H9 (cell line): Measurements from ENCODE around the gene PRLH. TPM values are rescaled to one million over a fixed set of nuclear protein-coding genes. Genes with fewer than 3 reads are reported as not detected.
A peak's percentile ranks its signal among the peaks of the same experiment; 100 is the strongest.

Source experiments
- DNase-seq: peaks from one replicate; pipeline ENCODE4 v3.0.0-alpha.2; 2017
- H2AFZ ChIP-seq: one replicate; pipeline ENCODE4 v1.6.1; 2013; ENCODE audit warnings: mild to moderate bottlenecking, low read length, control low read depth, moderate library complexity
- H2AK5ac ChIP-seq: 2 replicates; pipeline ENCODE4 v1.6.1; 2013; ENCODE audit warnings: low read length, control low read depth, mixed read lengths; ENCODE audit not compliant: insufficient read length
- H2BK120ac ChIP-seq: one replicate; pipeline ENCODE4 v1.6.1; 2013; ENCODE audit warnings: low read depth, mild to moderate bottlenecking, low read length, control low read depth, inconsistent platforms; ENCODE audit not compliant: poor library complexity, severe bottlenecking
- H2BK12ac ChIP-seq: 2 replicates; pipeline ENCODE4 v1.6.1; 2013; ENCODE audit warnings: low read length, control low read depth, mixed read lengths, low read depth; ENCODE audit not compliant: insufficient read length
- H2BK15ac ChIP-seq: 2 replicates; pipeline ENCODE4 v1.6.1; 2013; ENCODE audit warnings: low read depth, low read length, control low read depth
- H2BK20ac ChIP-seq: one replicate; pipeline ENCODE4 v1.6.1; 2013; ENCODE audit warnings: low read depth, mild to moderate bottlenecking, low read length, control low read depth, inconsistent platforms; ENCODE audit not compliant: poor library complexity, severe bottlenecking
- H2BK5ac ChIP-seq: 2 replicates; pipeline ENCODE4 v1.6.1; 2013; ENCODE audit warnings: low read length, control low read depth, mixed read lengths; ENCODE audit not compliant: insufficient read length
- H3K14ac ChIP-seq: 2 replicates; pipeline ENCODE4 v1.6.1; 2013; ENCODE audit warnings: low read length, control low read depth; ENCODE audit not compliant: insufficient read depth
- H3K18ac ChIP-seq: 2 replicates; pipeline ENCODE4 v1.6.1; 2013; ENCODE audit warnings: low read depth, mild to moderate bottlenecking, mixed read lengths, low read length, control low read depth; ENCODE audit not compliant: insufficient read length
- H3K23ac ChIP-seq: 2 replicates; pipeline ENCODE4 v1.6.1; 2013; ENCODE audit warnings: low read length, control low read depth, mixed read lengths, low read depth; ENCODE audit not compliant: insufficient read length
- H3K23me2 ChIP-seq: 2 replicates; pipeline ENCODE4 v1.6.1; 2013; ENCODE audit warnings: low read depth, mild to moderate bottlenecking, mixed read lengths, low read length, control low read depth; ENCODE audit not compliant: insufficient read length, poor library complexity, severe bottlenecking
- H3K27ac ChIP-seq: 2 replicates; pipeline ENCODE4 v1.5.1; 2013; ENCODE audit warnings: low read length, control low read depth, mixed read lengths, low read depth; ENCODE audit not compliant: insufficient read length
- H3K27me3 ChIP-seq: 2 replicates; pipeline ENCODE4 v1.6.1; 2013; ENCODE audit warnings: low read length, control low read depth, inconsistent platforms; ENCODE audit not compliant: insufficient read depth
- H3K4ac ChIP-seq: 2 replicates; pipeline ENCODE4 v1.6.1; 2013; ENCODE audit warnings: low read depth, mild to moderate bottlenecking, control low read depth, inconsistent platforms, low read length, moderate library complexity
- H3K4me1 ChIP-seq: 2 replicates; pipeline ENCODE4 v1.6.1; 2013; ENCODE audit warnings: low read length, control low read depth, inconsistent platforms; ENCODE audit not compliant: insufficient read depth
- H3K4me2 ChIP-seq: 2 replicates; pipeline ENCODE4 v1.6.1; 2013; ENCODE audit warnings: low read length, control low read depth, mixed read lengths; ENCODE audit not compliant: insufficient read length, insufficient read depth
- H3K56ac ChIP-seq: 2 replicates; pipeline ENCODE4 v1.6.1; 2013; ENCODE audit warnings: low read depth, mild to moderate bottlenecking, mixed read lengths, low read length, control low read depth; ENCODE audit not compliant: insufficient read length
- H3K79me1 ChIP-seq: 2 replicates; pipeline ENCODE4 v1.6.1; 2013; ENCODE audit warnings: low read depth, mild to moderate bottlenecking, moderate library complexity, low read length, control low read depth, inconsistent platforms; ENCODE audit not compliant: insufficient read depth, poor library complexity, severe bottlenecking
- H3K79me2 ChIP-seq: 2 replicates; pipeline ENCODE4 v1.6.1; 2013; ENCODE audit warnings: low read length, control low read depth, inconsistent platforms; ENCODE audit not compliant: insufficient read depth
- H3K9ac ChIP-seq: 2 replicates; pipeline ENCODE4 v1.6.1; 2013; ENCODE audit warnings: low read length, control low read depth, mixed read lengths; ENCODE audit not compliant: insufficient read length; ENCODE audit errors: extremely low read depth
- H3K9me3 ChIP-seq: one replicate; pipeline ENCODE4 v1.6.1; 2013; ENCODE audit warnings: low read depth, low read length, inconsistent platforms; ENCODE audit not compliant: control insufficient read depth
- H3T11ph ChIP-seq: one replicate; pipeline ENCODE4 v1.6.1; 2013; ENCODE audit warnings: mild to moderate bottlenecking, low read length, control low read depth, inconsistent platforms
- H4K20me1 ChIP-seq: one replicate; pipeline ENCODE4 v1.6.1; 2013; ENCODE audit not compliant: control insufficient read depth, insufficient read length, insufficient read depth
- H4K5ac ChIP-seq: 2 replicates; pipeline ENCODE4 v1.6.1; 2013; ENCODE audit warnings: low read depth, mild to moderate bottlenecking, mixed read lengths, low read length, control low read depth; ENCODE audit not compliant: insufficient read length
- H4K8ac ChIP-seq: replicated peaks from 2 replicates; pipeline ENCODE4 v1.6.1; 2013; ENCODE audit warnings: low read length, control low read depth, mixed read lengths, low read depth; ENCODE audit not compliant: insufficient read length
- H4K91ac ChIP-seq: 2 replicates; pipeline ENCODE4 v1.6.1; 2013; ENCODE audit warnings: low read depth, mild to moderate bottlenecking, moderate library complexity, mixed read lengths, low read length, control low read depth; ENCODE audit not compliant: insufficient read length
- H3K27ac Mint-ChIP-seq, 3 experiments: 2 replicates in 2 of 3; 3 replicates in 1 of 3; pipeline ENCODE4 v1.8.0; 2020 to 2021; ENCODE audit warnings: mixed read lengths in 3 of 3, mild to moderate bottlenecking in 1 of 3, moderate library complexity in 1 of 3
- H3K27me3 Mint-ChIP-seq: 2 replicates; pipeline ENCODE4 v1.8.0; 2021; ENCODE audit warnings: low read depth, mild to moderate bottlenecking, moderate library complexity, mixed read lengths
- H3K36me3 Mint-ChIP-seq, 3 experiments: 2 replicates in 2 of 3; 3 replicates in 1 of 3; pipeline ENCODE4 v1.8.0; 2020 to 2021; ENCODE audit warnings: low read depth in 3 of 3, mixed read lengths in 3 of 3; ENCODE audit not compliant: insufficient read depth in 1 of 3
- H3K4me1 Mint-ChIP-seq, 2 experiments: 2 replicates each; pipeline ENCODE4 v1.8.0; 2020; ENCODE audit warnings: mixed read lengths in 2 of 2
- H3K4me3 Mint-ChIP-seq, 2 experiments: 2 replicates in 1 of 2; 3 replicates in 1 of 2; pipeline ENCODE4 v1.8.0; 2020 to 2021; ENCODE audit warnings: mild to moderate bottlenecking in 2 of 2, mixed read lengths in 2 of 2, moderate library complexity in 1 of 2
- H3K9me3 Mint-ChIP-seq, 2 experiments: 2 replicates in 1 of 2; 3 replicates in 1 of 2; pipeline ENCODE4 v1.8.0; 2020; ENCODE audit warnings: mild to moderate bottlenecking in 2 of 2, mixed read lengths in 2 of 2, moderate library complexity in 1 of 2
- WGBS: extraction: QIAGEN DNeasy Blood & Tissue Kit; methylation state at CpG from one replicate; pipeline ENCODE4 v1.1.7; 2013; ENCODE audit warnings: missing lambda C conversion rate, low lambda C conversion rate, mixed read lengths; ENCODE audit not compliant: insufficient read length; ENCODE audit errors: extremely low coverage; 5-methylcytosine and 5-hydroxymethylcytosine counted together
- total RNA-seq: library from RNA; stranded (reverse); gene quantifications from 2 replicates; pipeline ENCODE4 v1.2.1, GENCODE V29; 2021
- TF ChIP-seq, protein P1 (sequence below): fragments of 200-600 bp; sonication (generic); conservative IDR thresholded peaks from 3 replicates; pipeline ENCODE4 v1.8.0; 2021; ENCODE audit warnings: antibody characterized with exemption, mild to moderate bottlenecking

PRLH gene
- total RNA-seq, 1 experiment from 2014 or later = not detected

DNA sequence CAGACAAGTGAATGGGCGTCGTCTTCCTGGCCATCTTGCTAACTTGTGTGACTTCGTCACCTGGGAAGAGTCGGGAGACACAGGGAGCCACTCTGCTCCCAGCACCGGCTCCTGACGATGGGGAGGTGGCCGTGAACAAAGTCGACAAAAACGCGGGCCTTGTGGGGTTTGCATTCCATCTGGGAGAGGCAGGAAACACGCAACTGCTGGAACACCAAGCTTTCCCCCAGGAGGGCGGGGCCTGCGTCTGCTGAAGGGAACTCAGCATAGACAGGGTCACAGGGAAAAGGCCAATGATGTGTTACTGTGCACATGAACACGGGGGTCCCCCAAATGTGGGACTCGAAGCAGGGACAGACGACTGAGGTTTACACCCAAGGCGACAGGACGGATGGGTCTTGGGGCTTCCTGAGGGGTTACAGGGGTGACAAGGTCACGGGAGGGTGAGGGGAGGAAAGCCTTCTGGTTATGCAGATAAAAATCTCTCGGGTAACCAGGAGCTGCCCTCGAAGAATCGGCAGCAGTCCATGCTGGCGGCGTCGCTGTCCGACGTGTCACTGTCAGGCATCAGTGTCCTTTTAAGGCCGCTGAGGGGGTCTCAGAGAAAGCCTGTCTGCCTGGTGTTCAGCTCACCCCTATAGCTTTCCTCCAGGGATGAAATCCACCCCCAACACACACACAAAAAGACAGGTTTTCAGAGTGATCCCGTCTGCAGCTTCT lies 28.2 kb upstream of the PRLH start:
- H4K20me1 ChIP-seq = no peaks in the 10 kb centered on the region
- H3K27me3 ChIP-seq = no peaks in the 10 kb centered on the region
- no peak overlapping the region for H3K27ac ChIP-seq
- no peak overlapping the region for H2BK20ac ChIP-seq
- no peak overlapping the region for H3K18ac ChIP-seq
- H3K36me3 Mint-ChIP-seq = no peaks in the 10 kb centered on the region; a peak in 1 of 7 replicates
- no peak overlapping the region; the same call in 1 of the 2 replicates for H3K14ac ChIP-seq
- H3K79me2 ChIP-seq = no peaks in the 10 kb centered on the region
- TF ChIP-seq, protein P1, sequence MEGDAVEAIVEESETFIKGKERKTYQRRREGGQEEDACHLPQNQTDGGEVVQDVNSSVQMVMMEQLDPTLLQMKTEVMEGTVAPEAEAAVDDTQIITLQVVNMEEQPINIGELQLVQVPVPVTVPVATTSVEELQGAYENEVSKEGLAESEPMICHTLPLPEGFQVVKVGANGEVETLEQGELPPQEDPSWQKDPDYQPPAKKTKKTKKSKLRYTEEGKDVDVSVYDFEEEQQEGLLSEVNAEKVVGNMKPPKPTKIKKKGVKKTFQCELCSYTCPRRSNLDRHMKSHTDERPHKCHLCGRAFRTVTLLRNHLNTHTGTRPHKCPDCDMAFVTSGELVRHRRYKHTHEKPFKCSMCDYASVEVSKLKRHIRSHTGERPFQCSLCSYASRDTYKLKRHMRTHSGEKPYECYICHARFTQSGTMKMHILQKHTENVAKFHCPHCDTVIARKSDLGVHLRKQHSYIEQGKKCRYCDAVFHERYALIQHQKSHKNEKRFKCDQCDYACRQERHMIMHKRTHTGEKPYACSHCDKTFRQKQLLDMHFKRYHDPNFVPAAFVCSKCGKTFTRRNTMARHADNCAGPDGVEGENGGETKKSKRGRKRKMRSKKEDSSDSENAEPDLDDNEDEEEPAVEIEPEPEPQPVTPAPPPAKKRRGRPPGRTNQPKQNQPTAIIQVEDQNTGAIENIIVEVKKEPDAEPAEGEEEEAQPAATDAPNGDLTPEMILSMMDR = no peak
- no peak overlapping the region for H2AFZ ChIP-seq
- peak overlapping the region in 1 of 3 experiments; percentile 86; a peak in 1 of 7 replicates for H3K27ac Mint-ChIP-seq
- DNase-seq = no peak
- peaks cover 3 to 6% of the 10 kb centered on the region in 2 experiments; a peak in 1 of 4 replicates for H3K4me1 Mint-ChIP-seq
- H3K27me3 Mint-ChIP-seq = peaks cover 13% of the 10 kb centered on the region
- H3K4me3 Mint-ChIP-seq = no peak overlapping the region
- no peak overlapping the region for H3K4me2 ChIP-seq
- WGBS = no CpG with 5 or more reads among the region's 29 CpGs
- no peak overlapping the region for H2BK5ac ChIP-seq
- no peak overlapping the region for H4K91ac ChIP-seq
- H3K79me1 ChIP-seq = no peaks in the 10 kb centered on the region
- H3K23me2 ChIP-seq = peaks cover 2% of the 10 kb centered on the region
- no peak overlapping the region for H3K23ac ChIP-seq
- H3K56ac ChIP-seq = no peak overlapping the region
- H3K9me3 Mint-ChIP-seq = peaks cover 0 to 3% of the 10 kb centered on the region in 2 experiments; a peak in 2 of 5 replicates
- H4K5ac ChIP-seq = no peak overlapping the region
- H3K4me1 ChIP-seq = no peaks in the 10 kb centered on the region
- H2BK120ac ChIP-seq = no peak overlapping the region
- H3T11ph ChIP-seq = no peak overlapping the region
- no peak overlapping the region for H4K8ac ChIP-seq
- H2AK5ac ChIP-seq = no peak overlapping the region
- H2BK15ac ChIP-seq = no peak overlapping the region
- H3K9ac ChIP-seq = no peak overlapping the region
- no peak overlapping the region for H2BK12ac ChIP-seq
- no peak overlapping the region for H3K4ac ChIP-seq
- H3K9me3 ChIP-seq = no peaks in the 10 kb centered on the region
